Endothelial cell of umbilical vein (primary cell): ENCODE measurements around the gene SHC4. TPM values are rescaled to one million over a fixed set of nuclear protein-coding genes. Genes with fewer than 3 reads are reported as not detected.

Source experiments
- BruUV-seq: library from RNA; stranded (reverse); fragments of 400-500 nt; replicated peaks from 2 replicates; lab custom pipeline; 2021; lab: Mats Ljungman, UMichigan
- CTCF ChIA-PET: fragments of 300-600, 350-600 bp; sonication (Branson Sonifier 250); formaldehyde crosslinking; loops from one replicate; lab custom pipeline; 2021; ENCODE audit warnings: antibody characterized with exemption, inconsistent platforms; lab: Charles Lee
- POLR2A ChIA-PET: fragments of 300-600, 350-600 bp; sonication (Branson Sonifier 250); formaldehyde crosslinking; loops from one replicate; lab custom pipeline; 2021; ENCODE audit warnings: antibody characterized with exemption, inconsistent platforms; lab: Charles Lee
- DNase-seq: peaks from one replicate; pipeline ENCODE4 v3.0.0-alpha.2; 2011; ENCODE audit warnings: low read depth, low spot score
- FAIRE-seq: peaks from 2 replicates; lab custom pipeline; 2011; peaks lifted over from hg19 to GRCh38; lab: Jason Lieb, UNC
- H2AFZ ChIP-seq: 2 replicates; pipeline ENCODE4 v1.6.0; 2012; ENCODE audit warnings: low read depth, low read length, control low read depth, inconsistent platforms
- H3K27ac ChIP-seq: 2 replicates; pipeline ENCODE4 v1.5.1; 2011; ENCODE audit warnings: low read depth, mild to moderate bottlenecking, control low read depth, low read length, moderate library complexity; ENCODE audit not compliant: insufficient read depth
- H3K27me3 ChIP-seq, 2 experiments: 2 replicates each; pipeline versions ENCODE4 v1.6.0 to v1.6.1; 2011; ENCODE audit warnings: low read length in 2 of 2, mixed read lengths in 1 of 2; ENCODE audit not compliant: control insufficient read depth in 2 of 2, insufficient read depth in 2 of 2
- H3K36me3 ChIP-seq, 2 experiments: 2 replicates in 1 of 2; 3 replicates in 1 of 2; pipeline ENCODE4 v1.5.1; 2011; ENCODE audit warnings: low read length in 2 of 2, mild to moderate bottlenecking in 1 of 2, moderate library complexity in 1 of 2; ENCODE audit not compliant: control insufficient read depth in 2 of 2, insufficient read depth in 2 of 2; ENCODE audit errors: extremely low read depth in 1 of 2
- H3K4me1 ChIP-seq: 3 replicates; pipeline ENCODE4 v1.5.1; 2011; ENCODE audit warnings: mild to moderate bottlenecking, low read length; ENCODE audit not compliant: control insufficient read depth, insufficient read depth; ENCODE audit errors: extremely low read depth
- H3K4me2 ChIP-seq: 2 replicates; pipeline ENCODE4 v1.6.1; 2011; ENCODE audit warnings: low read length, control low read depth, mixed read lengths; ENCODE audit not compliant: insufficient read depth
- H3K4me3 ChIP-seq, 3 experiments: fragments of 200-600 bp in 1 of 3; sonication (generic), shearing (Covaris generic) in 1 of 3; replicated peaks in 1 of 3; 2 replicates each; pipeline ENCODE4 v1.5.1; 2011 to 2016; ENCODE audit warnings: control low read depth in 3 of 3, low read length in 3 of 3, mild to moderate bottlenecking in 2 of 3, inconsistent platforms in 1 of 3, low read depth in 1 of 3, moderate library complexity in 1 of 3; ENCODE audit not compliant: insufficient read depth in 1 of 3
- H3K79me2 ChIP-seq: 2 replicates; pipeline ENCODE4 v1.6.0; 2012; ENCODE audit warnings: low read length, inconsistent platforms; ENCODE audit not compliant: control insufficient read depth, insufficient read depth
- H3K9ac ChIP-seq: replicated peaks from 2 replicates; pipeline ENCODE3; 2011; ENCODE audit warnings: low read length, control low read depth; ENCODE audit not compliant: insufficient read depth; ENCODE audit errors: extremely low read depth
- H3K9me1 ChIP-seq: replicated peaks from 3 replicates; pipeline ENCODE4 v1.6.0; 2011; ENCODE audit warnings: mild to moderate bottlenecking, low read length; ENCODE audit not compliant: control insufficient read depth, insufficient read depth; ENCODE audit errors: extremely low read depth
- H3K9me3 ChIP-seq: replicated peaks from 2 replicates; pipeline ENCODE4 v1.5.1; 2012; ENCODE audit warnings: low read length, inconsistent platforms; ENCODE audit not compliant: control insufficient read depth, insufficient read depth
- H4K20me1 ChIP-seq: replicated peaks from 2 replicates; pipeline ENCODE3; 2011; ENCODE audit warnings: mild to moderate bottlenecking, low read length; ENCODE audit not compliant: control insufficient read depth, insufficient read depth; ENCODE audit errors: extremely low read depth
- POLR2A ChIP-seq: IDR thresholded peaks from 2 replicates; pipeline ENCODE4 v1.6.1; 2012; ENCODE audit warnings: low read depth, mild to moderate bottlenecking, control low read depth, low read length
- POLR2AphosphoS5 ChIP-seq: IDR thresholded peaks from 2 replicates; pipeline ENCODE4 v1.6.1; 2012; ENCODE audit warnings: low read depth, mild to moderate bottlenecking, control low read depth, low read length, moderate library complexity; ENCODE audit not compliant: insufficient read depth
- dilution Hi-C: fragments of 300-500 bp; cut with MboI; formaldehyde crosslinking; loops from one replicate; pipeline ENCODE4 v1.15.0; 2019; ENCODE audit warnings: low sequenced_read_pairs; ENCODE audit not compliant: extremely low pct_ligation_motif_present
- intact Hi-C: fragments of 100-400 bp; cut with micrococcal nuclease; formaldehyde crosslinking; loops from one replicate; pipeline ENCODE4 v1.10.0; 2022
- polyA plus RNA-seq, 4 experiments: library from polyadenylated mRNA; depleted of rRNA in 3 of 4; stranded (reverse) in 3 of 4; unstranded in 1 of 4; fragments of >200 nt; gene quantifications; 2 replicates each; pipeline versions ENCODE4 v1.2.1 to v1.2.3, GENCODE V29; 2011 to 2012; ENCODE audit warnings: missing spikeins in 1 of 4
- total RNA-seq: library from RNA; stranded (reverse); gene quantifications from 2 replicates; pipeline ENCODE4 v1.2.3, GENCODE V29; 2021
- TF ChIP-seq, protein P1 (sequence below), 2 donors: IDR thresholded peaks; 1 replicate in 1 of 2; 2 replicates in 1 of 2; pipeline ENCODE4 v1.5.1; 2011; ENCODE audit warnings: low read length in 2 of 2, mild to moderate bottlenecking in 2 of 2, moderate library complexity in 2 of 2, control low read depth in 1 of 2, inconsistent platforms in 1 of 2, low read depth in 1 of 2; ENCODE audit not compliant: insufficient read depth in 1 of 2; ENCODE audit errors: extremely low read depth in 1 of 2
- TF ChIP-seq, protein P2 (sequence below): IDR thresholded peaks from 2 replicates; pipeline ENCODE4 v1.6.1; 2011; ENCODE audit not compliant: insufficient read depth, insufficient read length

Gene SHC4
- total and polyA plus RNA-seq, 2 donors (not counting 3 experiments of a cell fraction or from before 2014, with no cell fraction given): 0.20 TPM; not detected in 1

DNA sequence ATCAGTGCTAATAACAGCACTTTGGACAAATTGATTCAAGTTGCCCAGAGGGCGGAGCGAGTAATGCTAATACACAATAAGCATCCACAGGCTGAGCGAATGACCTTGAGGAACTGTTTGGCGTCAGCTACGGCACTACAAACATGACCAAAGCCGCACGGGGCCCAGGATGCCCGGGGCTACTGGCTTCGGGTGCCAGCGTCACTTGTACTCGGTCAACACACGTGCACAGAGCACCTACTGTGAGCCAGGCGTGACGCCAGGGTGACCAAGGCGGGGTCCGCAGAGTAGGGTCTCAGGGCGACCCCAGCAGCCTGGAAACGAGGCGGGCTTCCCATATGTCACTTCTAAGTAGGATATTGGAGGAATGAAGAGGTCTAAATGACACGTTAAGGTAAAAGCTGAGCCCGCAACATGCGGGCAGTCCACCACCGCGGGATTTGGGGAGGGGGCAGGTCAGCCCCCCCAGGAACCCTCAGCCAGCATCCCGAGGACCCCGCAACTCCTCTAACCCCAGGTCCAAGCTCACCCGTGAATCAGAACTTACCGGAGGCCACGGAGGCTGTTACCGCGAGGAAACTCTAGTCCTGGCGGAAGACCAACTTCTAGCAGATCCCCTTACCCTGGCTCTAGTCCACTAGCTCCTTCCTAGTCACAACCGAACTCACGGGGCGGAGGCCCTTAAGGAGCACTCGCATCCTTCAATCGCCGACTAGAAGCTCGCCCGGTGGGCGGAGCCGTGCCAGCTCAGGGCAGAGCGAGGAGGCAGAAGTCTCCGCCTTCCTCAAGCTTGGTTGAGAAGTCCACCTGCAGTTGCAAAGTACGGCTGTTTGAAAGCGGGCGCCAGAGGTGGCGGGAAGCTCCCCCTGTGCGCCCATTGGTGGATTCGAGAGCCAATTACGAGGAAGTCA, 153.1 kb downstream of the SHC4 start, which contains the start of gene CEP152:
Gene CEP152 (minus strand): TSS at position 656 of the 911 bp plus-strand sequence. CDS start 5,420 bp downstream, outside the sequence.
- DNase-seq (peak; percentile 100), FAIRE-seq (peak; percentile 100)
- no peaks in the 10 kb centered on the region for H3K36me3 ChIP-seq
- no peaks in the 10 kb centered on the region for H3K9me1 ChIP-seq
- TSS peak; percentile 61 for BruUV-seq
- dilution Hi-C loops: no loop called here
- peak within 1 kb of the TSS; percentile 59 to 90 (median 62) for H3K4me3 ChIP-seq
- peak within 1 kb of the TSS; percentile 76 for H3K9ac ChIP-seq
- peaks cover 12% of the 10 kb centered on the region for H3K4me1 ChIP-seq
- peaks cover 7 to 9% of the 10 kb centered on the region in 2 experiments for H3K27me3 ChIP-seq
- TF ChIP-seq POLR2AphosphoS5 (no peak), POLR2A (peak; percentile 61)
- TF ChIP-seq, protein P1, sequence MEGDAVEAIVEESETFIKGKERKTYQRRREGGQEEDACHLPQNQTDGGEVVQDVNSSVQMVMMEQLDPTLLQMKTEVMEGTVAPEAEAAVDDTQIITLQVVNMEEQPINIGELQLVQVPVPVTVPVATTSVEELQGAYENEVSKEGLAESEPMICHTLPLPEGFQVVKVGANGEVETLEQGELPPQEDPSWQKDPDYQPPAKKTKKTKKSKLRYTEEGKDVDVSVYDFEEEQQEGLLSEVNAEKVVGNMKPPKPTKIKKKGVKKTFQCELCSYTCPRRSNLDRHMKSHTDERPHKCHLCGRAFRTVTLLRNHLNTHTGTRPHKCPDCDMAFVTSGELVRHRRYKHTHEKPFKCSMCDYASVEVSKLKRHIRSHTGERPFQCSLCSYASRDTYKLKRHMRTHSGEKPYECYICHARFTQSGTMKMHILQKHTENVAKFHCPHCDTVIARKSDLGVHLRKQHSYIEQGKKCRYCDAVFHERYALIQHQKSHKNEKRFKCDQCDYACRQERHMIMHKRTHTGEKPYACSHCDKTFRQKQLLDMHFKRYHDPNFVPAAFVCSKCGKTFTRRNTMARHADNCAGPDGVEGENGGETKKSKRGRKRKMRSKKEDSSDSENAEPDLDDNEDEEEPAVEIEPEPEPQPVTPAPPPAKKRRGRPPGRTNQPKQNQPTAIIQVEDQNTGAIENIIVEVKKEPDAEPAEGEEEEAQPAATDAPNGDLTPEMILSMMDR (IDR thresholded peaks at IDR 0.05; ENCODE audit: extremely low read depth in 1 of 2, insufficient read depth in 1 of 2, low read depth in 1 of 2, low read length in 2 of 2): no peak
- TF ChIP-seq, protein P2, sequence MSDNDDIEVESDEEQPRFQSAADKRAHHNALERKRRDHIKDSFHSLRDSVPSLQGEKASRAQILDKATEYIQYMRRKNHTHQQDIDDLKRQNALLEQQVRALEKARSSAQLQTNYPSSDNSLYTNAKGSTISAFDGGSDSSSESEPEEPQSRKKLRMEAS: peak; percentile 57
- peak within 1 kb of the TSS; percentile 99 for H3K4me2 ChIP-seq
- no peaks in the 10 kb centered on the region for H4K20me1 ChIP-seq
- H3K9me3 ChIP-seq: no peaks in the 10 kb centered on the region
- intact Hi-C loops: loop anchor here (1.0 to 5.0 kb wide), 6 partner anchors 68 to 479 kb away; partner anchors contain the start of genes DUT, EID1 and FBN1
- H3K27ac ChIP-seq: peak within 1 kb of the TSS; percentile 64
- ChIA-PET POLR2A (interaction anchor here (1.1 kb wide), 1 partner anchor 165 kb away, joined by 6 read pairs; the partner anchor contains the start of gene FBN1), CTCF (interaction anchor here (0.6 to 2.2 kb wide), 11 partner anchors 10 to 612 kb away, joined by 3 to 26 read pairs (median 3); partner anchors contain the start of gene FGF7)
- peaks cover 23% of the 10 kb centered on the region for H3K79me2 ChIP-seq
- peak within 1 kb of the TSS; percentile 99 for H2AFZ ChIP-seq
